ENCODE measurements around the gene LSR. TPM values are rescaled to one million over a fixed set of nuclear protein-coding genes. Genes with fewer than 3 reads are reported as not detected.
"Not testable (repeated sequence)": the region's sequence is repeated elsewhere in the genome, so short reads cannot be mapped to it uniquely, and the experiment has no call there.

Gene LSR
- total and polyA plus RNA-seq, 2 donors (not counting 1 experiment from before 2014, with no cell fraction given): 37.2 to 45.3 TPM

DNA sequence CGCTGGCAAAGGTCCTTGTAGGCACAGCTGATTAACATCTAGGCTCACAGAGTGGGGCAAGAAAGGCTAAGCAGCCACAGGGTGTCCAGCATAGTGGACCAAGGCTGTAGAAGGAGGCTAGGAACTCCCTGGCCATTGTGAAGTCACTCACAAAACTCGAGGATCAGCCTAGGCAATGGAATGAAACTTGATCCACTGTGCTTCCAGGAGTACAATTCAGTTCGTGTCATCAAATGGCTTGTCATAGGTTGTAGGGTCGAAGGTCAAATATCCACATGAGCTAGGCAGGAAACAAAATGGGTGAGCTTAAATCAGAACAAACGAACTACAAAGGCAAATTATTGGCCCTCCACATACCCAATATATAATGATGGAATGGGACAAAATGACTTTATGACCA is 15.9 kb upstream of the LSR start:
- no peak for DNase-seq
- intact Hi-C loops (cut with micrococcal nuclease): no loop called here
- peaks cover 6% of the 10 kb centered on the region for H3K27me3 Mint-ChIP-seq
- Histone ChIP-seq H3K36me3 (replicated peaks in 1 of 2; ENCODE audit: control extremely low read depth in 1 of 2, control insufficient read depth in 1 of 2, extremely low read depth in 1 of 2, insufficient read depth in 2 of 2, low read length in 1 of 2) (no peaks in the 10 kb centered on the region), H4K20me1 (ENCODE audit: control insufficient read depth, insufficient read depth, low read length, poor library complexity, severe bottlenecking) (no peaks in the 10 kb centered on the region), H3K27ac (ENCODE audit: low read length in 2 of 2) (no peak overlapping the region), H3K79me2 (ENCODE audit: control insufficient read depth, insufficient read depth, low read length) (no peaks in the 10 kb centered on the region), H3K4me3 (ENCODE audit: control extremely low read depth in 1 of 5, extremely low read depth in 1 of 5, insufficient read depth in 1 of 5, low read depth in 2 of 5, low read length in 4 of 5) (no peak overlapping the region), H3K9me3 (ENCODE audit: control extremely low read depth in 1 of 3, control insufficient read depth in 2 of 3, insufficient read depth in 1 of 3, low read length in 2 of 3) (no peaks in the 10 kb centered on the region), H3K27me3 (replicated peaks in 1 of 4; ENCODE audit: control extremely low read depth in 1 of 4, control insufficient read depth in 3 of 4, insufficient read depth in 4 of 4, low read length in 3 of 4) (no peaks in the 10 kb centered on the region), H2AFZ (ENCODE audit: insufficient read depth, low read depth, low read length, poor library complexity, severe bottlenecking) (no peak overlapping the region), H3K9ac (ENCODE audit: low read length) (no peak overlapping the region), H3K4me1 (ENCODE audit: control insufficient read depth in 2 of 2, insufficient read depth in 2 of 2, low read length in 2 of 2) (no peaks in the 10 kb centered on the region), H3K4me2 (replicated peaks; ENCODE audit: low read depth, low read length, poor library complexity, severe bottlenecking) (no peak overlapping the region)
- no peak overlapping the region for H3K27ac Mint-ChIP-seq
- no peak for ATAC-seq (ENCODE audit: low read depth)
- no peaks in the 10 kb centered on the region for H3K9me3 Mint-ChIP-seq (ENCODE audit: insufficient read depth)
- 90% methylated on average over 3 of the region's 5 CpGs for WGBS (ENCODE audit: insufficient coverage)
- CTCF ChIA-PET: no interaction called here
- POLR2A ChIA-PET: interaction anchor here (0.6 kb wide), 1 partner anchor 20 kb away, joined by 5 read pairs; no protein-coding TSS in a partner anchor
- TF ChIP-seq, protein P1, sequence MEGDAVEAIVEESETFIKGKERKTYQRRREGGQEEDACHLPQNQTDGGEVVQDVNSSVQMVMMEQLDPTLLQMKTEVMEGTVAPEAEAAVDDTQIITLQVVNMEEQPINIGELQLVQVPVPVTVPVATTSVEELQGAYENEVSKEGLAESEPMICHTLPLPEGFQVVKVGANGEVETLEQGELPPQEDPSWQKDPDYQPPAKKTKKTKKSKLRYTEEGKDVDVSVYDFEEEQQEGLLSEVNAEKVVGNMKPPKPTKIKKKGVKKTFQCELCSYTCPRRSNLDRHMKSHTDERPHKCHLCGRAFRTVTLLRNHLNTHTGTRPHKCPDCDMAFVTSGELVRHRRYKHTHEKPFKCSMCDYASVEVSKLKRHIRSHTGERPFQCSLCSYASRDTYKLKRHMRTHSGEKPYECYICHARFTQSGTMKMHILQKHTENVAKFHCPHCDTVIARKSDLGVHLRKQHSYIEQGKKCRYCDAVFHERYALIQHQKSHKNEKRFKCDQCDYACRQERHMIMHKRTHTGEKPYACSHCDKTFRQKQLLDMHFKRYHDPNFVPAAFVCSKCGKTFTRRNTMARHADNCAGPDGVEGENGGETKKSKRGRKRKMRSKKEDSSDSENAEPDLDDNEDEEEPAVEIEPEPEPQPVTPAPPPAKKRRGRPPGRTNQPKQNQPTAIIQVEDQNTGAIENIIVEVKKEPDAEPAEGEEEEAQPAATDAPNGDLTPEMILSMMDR (IDR thresholded peaks at IDR 0.05): no peak
- TF ChIP-seq EZH2 (IDR thresholded peaks at IDR 0.05; ENCODE audit: borderline replicate concordance, insufficient read depth, low read depth, low read length, poor library complexity, severe bottlenecking): no peak
- H3K4me3 Mint-ChIP-seq: no peak overlapping the region
- H3K4me1 Mint-ChIP-seq: peaks cover 4% of the 10 kb centered on the region

DNA sequence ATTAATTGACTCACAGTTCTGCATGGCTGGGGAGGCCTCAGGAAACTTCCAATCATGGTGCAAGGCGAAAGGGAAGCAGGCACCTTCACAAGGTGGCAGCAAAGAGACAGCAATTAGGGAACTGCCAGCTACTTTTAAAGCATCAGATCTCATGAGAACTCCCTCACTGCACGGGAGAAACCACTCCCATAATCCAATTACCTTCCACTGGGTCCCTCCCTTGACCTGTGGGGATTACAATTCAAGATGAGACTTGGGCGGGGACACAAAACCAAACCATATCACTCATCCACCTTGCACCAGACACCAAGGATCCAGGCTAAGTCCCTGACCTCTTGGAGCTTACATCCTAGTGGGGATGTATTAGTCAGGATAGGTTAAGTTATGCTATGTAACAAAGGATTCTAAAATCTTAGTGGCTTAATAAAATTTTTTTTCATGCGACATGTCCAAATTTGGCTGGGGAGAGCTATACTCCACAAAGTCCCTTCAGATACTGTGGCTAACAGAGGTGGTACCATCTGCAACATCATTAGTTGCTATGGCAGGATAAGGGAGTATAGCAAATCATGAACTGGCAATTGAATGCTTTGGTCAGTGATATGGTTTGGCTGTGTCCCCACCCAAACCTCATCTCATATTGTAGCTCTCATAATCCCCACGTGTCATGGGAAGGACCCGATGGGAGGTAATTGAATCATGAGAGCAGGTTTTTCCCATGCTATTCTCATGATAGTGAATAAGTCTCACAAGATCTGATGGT is 12.0 kb upstream of the LSR start:
- Mint-ChIP-seq H3K4me1 (peaks cover 19% of the 10 kb centered on the region), H3K4me3 (no peak overlapping the region), H3K27me3 (peaks cover 3% of the 10 kb centered on the region), H3K27ac (peak overlapping the region; percentile 8), H3K9me3 (ENCODE audit: insufficient read depth) (no peaks in the 10 kb centered on the region)
- no peaks in the 10 kb centered on the region for H3K36me3 ChIP-seq (replicated peaks in 1 of 2; ENCODE audit: control extremely low read depth in 1 of 2, control insufficient read depth in 1 of 2, extremely low read depth in 1 of 2, insufficient read depth in 2 of 2, low read length in 1 of 2)
- ChIA-PET POLR2A (interaction anchor here (0.6 to 1.4 kb wide), 3 partner anchors 14 to 68 kb away, joined by 3 to 4 read pairs (median 3); no protein-coding TSS in a partner anchor), CTCF (interaction anchor here (0.7 to 3.0 kb wide), 16 partner anchors 14 to 258 kb away, joined by 3 to 11 read pairs (median 4); partner anchors contain the start of gene FXYD5)
- no peak overlapping the region for H3K4me2 ChIP-seq (replicated peaks; ENCODE audit: low read depth, low read length, poor library complexity, severe bottlenecking)
- intact Hi-C loops (cut with micrococcal nuclease): no loop called here
- H3K9ac ChIP-seq (ENCODE audit: low read length): no peak overlapping the region
- WGBS (ENCODE audit: insufficient coverage): 57% methylated on average over 3 of the region's 6 CpGs
- TF ChIP-seq, protein P1 (IDR thresholded peaks at IDR 0.05): no peak
- TF ChIP-seq EZH2 (IDR thresholded peaks at IDR 0.05; ENCODE audit: borderline replicate concordance, insufficient read depth, low read depth, low read length, poor library complexity, severe bottlenecking): no peak
- H4K20me1 ChIP-seq (ENCODE audit: control insufficient read depth, insufficient read depth, low read length, poor library complexity, severe bottlenecking): no peaks in the 10 kb centered on the region
- H2AFZ ChIP-seq (ENCODE audit: insufficient read depth, low read depth, low read length, poor library complexity, severe bottlenecking): no peak overlapping the region
- peaks cover 0 to 7% (median 3%) of the 10 kb centered on the region in 3 donors for H3K9me3 ChIP-seq (ENCODE audit: control extremely low read depth in 1 of 3, control insufficient read depth in 2 of 3, insufficient read depth in 1 of 3, low read length in 2 of 3)
- peaks cover 13 to 18% of the 10 kb centered on the region in 2 donors for H3K4me1 ChIP-seq (ENCODE audit: control insufficient read depth in 2 of 2, insufficient read depth in 2 of 2, low read length in 2 of 2)
- H3K79me2 ChIP-seq (ENCODE audit: control insufficient read depth, insufficient read depth, low read length): no peaks in the 10 kb centered on the region
- peak; percentile 43 for DNase-seq
- H3K27me3 ChIP-seq (replicated peaks in 1 of 4; ENCODE audit: control extremely low read depth in 1 of 4, control insufficient read depth in 3 of 4, insufficient read depth in 4 of 4, low read length in 3 of 4): no peaks in the 10 kb centered on the region
- no peak overlapping the region for H3K27ac ChIP-seq (ENCODE audit: low read length in 2 of 2)
- H3K4me3 ChIP-seq (ENCODE audit: control extremely low read depth in 1 of 5, extremely low read depth in 1 of 5, insufficient read depth in 1 of 5, low read depth in 2 of 5, low read length in 4 of 5): no peak overlapping the region
- no peak for ATAC-seq (ENCODE audit: low read depth)

DNA sequence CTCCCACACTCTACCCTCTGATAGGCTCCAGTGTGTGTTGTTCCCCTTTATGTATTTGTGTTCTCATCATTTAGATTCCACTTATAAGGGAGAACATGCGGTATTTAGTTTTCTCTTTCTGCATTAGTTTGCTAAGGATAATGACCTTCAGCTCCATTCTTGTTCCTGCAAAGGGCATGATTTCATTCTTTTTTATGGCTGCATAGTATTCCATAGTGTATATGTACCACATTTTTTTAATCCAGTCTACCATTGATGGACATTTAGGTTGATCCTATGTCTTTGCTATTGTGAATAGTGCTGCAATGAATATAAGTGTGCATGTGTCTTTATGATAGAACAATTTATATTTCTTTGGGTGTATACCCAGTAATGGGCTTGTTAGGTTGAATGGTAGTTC is 9.2 kb upstream of the LSR start:
- H3K4me2 ChIP-seq (replicated peaks; ENCODE audit: low read depth, low read length, poor library complexity, severe bottlenecking); H3K27me3 Mint-ChIP-seq; DNase-seq; H3K79me2 ChIP-seq (ENCODE audit: control insufficient read depth, insufficient read depth, low read length); H2AFZ ChIP-seq (ENCODE audit: insufficient read depth, low read depth, low read length, poor library complexity, severe bottlenecking); H4K20me1 ChIP-seq (ENCODE audit: control insufficient read depth, insufficient read depth, low read length, poor library complexity, severe bottlenecking); H3K9me3 ChIP-seq (ENCODE audit: control extremely low read depth in 1 of 3, control insufficient read depth in 2 of 3, insufficient read depth in 1 of 3, low read length in 2 of 3); H3K27me3 ChIP-seq (replicated peaks in 1 of 4; ENCODE audit: control extremely low read depth in 1 of 4, control insufficient read depth in 3 of 4, insufficient read depth in 4 of 4, low read length in 3 of 4); H3K4me3 ChIP-seq (ENCODE audit: control extremely low read depth in 1 of 5, extremely low read depth in 1 of 5, insufficient read depth in 1 of 5, low read depth in 2 of 5, low read length in 4 of 5); intact Hi-C loops (cut with micrococcal nuclease); H3K36me3 ChIP-seq (replicated peaks in 1 of 2; ENCODE audit: control extremely low read depth in 1 of 2, control insufficient read depth in 1 of 2, extremely low read depth in 1 of 2, insufficient read depth in 2 of 2, low read length in 1 of 2); H3K9me3 Mint-ChIP-seq (ENCODE audit: insufficient read depth); ATAC-seq (ENCODE audit: low read depth): not testable (repeated sequence)
- H3K4me3 Mint-ChIP-seq: peak overlapping the region; percentile 58
- ChIA-PET CTCF (interaction anchor here (0.8 to 2.5 kb wide), 8 partner anchors 11 to 256 kb away, joined by 3 to 9 read pairs (median 4); partner anchors contain the start of genes FXYD5 and LGI4), POLR2A (interaction anchor here (1.2 to 1.4 kb wide), 3 partner anchors 25 to 28 kb away, joined by 6 to 10 read pairs (median 7); no protein-coding TSS in a partner anchor)
- H3K9ac ChIP-seq (ENCODE audit: low read length): peak overlapping the region; percentile 18
- H3K27ac ChIP-seq (ENCODE audit: low read length in 2 of 2): peak overlapping the region in 1 of 2 donors; percentile 57
- H3K27ac Mint-ChIP-seq: peak overlapping the region; percentile 87
- peaks cover 13 to 18% of the 10 kb centered on the region in 2 donors for H3K4me1 ChIP-seq (ENCODE audit: control insufficient read depth in 2 of 2, insufficient read depth in 2 of 2, low read length in 2 of 2)
- WGBS (ENCODE audit: insufficient coverage): no CpG with 5 or more reads among the region's 1 CpG
- peaks cover 19% of the 10 kb centered on the region for H3K4me1 Mint-ChIP-seq
